GM23338 (cell line): ENCODE results near the gene INPP1. TPM values are rescaled to one million over a fixed set of nuclear protein-coding genes. Genes with fewer than 3 reads are reported as not detected.

Experiments used
- ATAC-seq: fragments of 200-7000 bp; cut with Tn5 transposase; 3 replicates; pipeline ENCODE4 v1.9.1; 2020
- DNase-seq: peaks from one replicate; pipeline ENCODE4 v3.0.0-alpha.2; 2015; ENCODE audit warnings: low spot score
- H2AFZ ChIP-seq: fragments of 200-600 bp; sonication (generic); 2 replicates; pipeline ENCODE4 v1.8.0; 2016; ENCODE audit warnings: antibody characterized with exemption, mild to moderate bottlenecking, moderate library complexity
- H3F3A ChIP-seq: fragments of 200-600 bp; sonication (generic); replicated peaks from 2 replicates; pipeline ENCODE4 v1.8.0; 2017; ENCODE audit warnings: antibody characterized with exemption, mixed run types, low read depth
- H3K27ac ChIP-seq: fragments of 200-600 bp; sonication (generic); 2 replicates; pipeline ENCODE4 v1.6.1; 2016; ENCODE audit warnings: low read depth
- H3K27me3 ChIP-seq: fragments of 200-600 bp; sonication (generic); 2 replicates; pipeline ENCODE4 v1.8.0; 2016; ENCODE audit warnings: mild to moderate bottlenecking, mixed run types, moderate library complexity; ENCODE audit not compliant: insufficient read depth
- H3K36me3 ChIP-seq: fragments of 200-600 bp; sonication (generic); 2 replicates; pipeline ENCODE4 v1.8.0; 2016; ENCODE audit warnings: mild to moderate bottlenecking; ENCODE audit not compliant: insufficient read depth
- H3K4me1 ChIP-seq: fragments of 200-600 bp; sonication (generic); 2 replicates; pipeline ENCODE4 v1.8.0; 2016; ENCODE audit warnings: mild to moderate bottlenecking, moderate library complexity; ENCODE audit not compliant: insufficient read depth
- H3K4me2 ChIP-seq: fragments of 200-600 bp; sonication (generic); 2 replicates; pipeline ENCODE4 v1.7.1; 2017; ENCODE audit warnings: mixed run types
- H3K4me3 ChIP-seq: fragments of 200-600 bp; sonication (generic); 2 replicates; pipeline ENCODE4 v1.6.1; 2016; ENCODE audit warnings: mixed run types
- H3K79me2 ChIP-seq: fragments of 200-600 bp; sonication (generic); replicated peaks from 2 replicates; pipeline ENCODE4 v1.8.0; 2017; ENCODE audit warnings: mild to moderate bottlenecking; ENCODE audit not compliant: insufficient read depth
- H3K9me2 ChIP-seq: fragments of 200-600 bp; sonication (generic); 2 replicates; pipeline ENCODE4 v1.8.0; 2017; ENCODE audit not compliant: insufficient read depth
- H4K20me1 ChIP-seq: fragments of 200-600 bp; sonication (generic); replicated peaks from 2 replicates; pipeline ENCODE4 v1.8.0; 2017; ENCODE audit warnings: mild to moderate bottlenecking; ENCODE audit not compliant: insufficient read depth
- H3K27ac Mint-ChIP-seq: 2 replicates; pipeline ENCODE4 v1.8.0; 2020; ENCODE audit warnings: inconsistent platforms, mild to moderate bottlenecking, moderate library complexity, mixed read lengths
- H3K27me3 Mint-ChIP-seq: 3 replicates; pipeline ENCODE4 v1.8.0; 2022; ENCODE audit warnings: low read depth, mild to moderate bottlenecking, moderate library complexity, mixed read lengths, inconsistent platforms; ENCODE audit not compliant: insufficient read depth, poor library complexity
- H3K36me3 Mint-ChIP-seq: 3 replicates; pipeline ENCODE4 v1.8.0; 2021; ENCODE audit warnings: low read depth, mild to moderate bottlenecking, inconsistent platforms, moderate library complexity, mixed read lengths
- H3K4me1 Mint-ChIP-seq: 3 replicates; pipeline ENCODE4 v1.8.0; 2020; ENCODE audit warnings: mild to moderate bottlenecking, inconsistent platforms, mixed read lengths
- H3K4me3 Mint-ChIP-seq: 3 replicates; pipeline ENCODE4 v1.8.0; 2021; ENCODE audit warnings: moderate library complexity, mild to moderate bottlenecking, inconsistent platforms, mixed read lengths
- H3K9me3 Mint-ChIP-seq: 3 replicates; pipeline ENCODE4 v1.8.0; 2020; ENCODE audit warnings: moderate library complexity, mild to moderate bottlenecking, inconsistent platforms, mixed read lengths
- CREB1 ChIP-seq: fragments of 250-450 bp; sonication (Bioruptor Pico); IDR thresholded peaks from 2 replicates; pipeline ENCODE4 v1.5.0; 2020; ENCODE audit warnings: low read depth, mild to moderate bottlenecking, moderate library complexity
- CTCF ChIP-seq, 2 experiments: fragments of 200-600 bp in 1 of 2; sonication (generic) in 1 of 2; conservative IDR thresholded peaks; 2 replicates each; pipeline versions ENCODE4 v1.5.1 to v1.6.1; 2016 to 2017; ENCODE audit warnings: antibody characterized with exemption in 2 of 2, low read depth in 2 of 2, mild to moderate bottlenecking in 2 of 2, moderate library complexity in 1 of 2
- EZH2 ChIP-seq: fragments of 200-600 bp; sonication (generic); IDR thresholded peaks from one replicate; pipeline ENCODE4 v1.8.0; 2017; ENCODE audit warnings: antibody characterized with exemption, mild to moderate bottlenecking, low read depth; ENCODE audit not compliant: unreplicated experiment
- EZH2phosphoT487 ChIP-seq: fragments of 200-600 bp; sonication (generic); IDR thresholded peaks from one replicate; pipeline ENCODE4 v1.8.1; 2018; ENCODE audit warnings: antibody characterized with exemption; ENCODE audit not compliant: unreplicated experiment
- JUNB ChIP-seq: IDR thresholded peaks from one replicate; pipeline ENCODE4 v1.6.1; 2016; ENCODE audit warnings: antibody characterized with exemption; ENCODE audit not compliant: unreplicated experiment
- NANOG ChIP-seq: IDR thresholded peaks from 2 replicates; pipeline ENCODE4 v1.6.1; 2016; ENCODE audit warnings: antibody characterized with exemption, borderline replicate concordance
- STAT1 ChIP-seq: IDR thresholded peaks from one replicate; pipeline ENCODE4 v1.6.1; 2016; ENCODE audit warnings: antibody characterized with exemption; ENCODE audit not compliant: unreplicated experiment
- polyA plus RNA-seq: library from polyadenylated mRNA; unstranded; fragments of >200 nt; fragmentation: Nextera tagmentation; extraction: Ambion mirVana; gene quantifications from 2 replicates; pipeline ENCODE4 v1.2.1, GENCODE V29; 2016
- total RNA-seq: library from RNA; depleted of rRNA; stranded (reverse); fragments of >200 nt; shearing (Covaris generic); gene quantifications from 2 replicates; pipeline ENCODE4 v1.2.3, GENCODE V29; 2014
- TF ChIP-seq, protein P1 (sequence below): IDR thresholded peaks from one replicate; pipeline ENCODE4 v1.6.1; 2018; ENCODE audit warnings: antibody characterized with exemption; ENCODE audit not compliant: unreplicated experiment
- TF ChIP-seq, protein P2 (sequence below): fragments of 250-450 bp; sonication (Bioruptor Pico); IDR thresholded peaks from 2 replicates; pipeline ENCODE4 v1.5.0; 2020; ENCODE audit warnings: mild to moderate bottlenecking, moderate library complexity

Gene INPP1
- total and polyA plus RNA-seq, 2 experiments from 2014 or later = 2.6 to 6.5 TPM

DNA sequence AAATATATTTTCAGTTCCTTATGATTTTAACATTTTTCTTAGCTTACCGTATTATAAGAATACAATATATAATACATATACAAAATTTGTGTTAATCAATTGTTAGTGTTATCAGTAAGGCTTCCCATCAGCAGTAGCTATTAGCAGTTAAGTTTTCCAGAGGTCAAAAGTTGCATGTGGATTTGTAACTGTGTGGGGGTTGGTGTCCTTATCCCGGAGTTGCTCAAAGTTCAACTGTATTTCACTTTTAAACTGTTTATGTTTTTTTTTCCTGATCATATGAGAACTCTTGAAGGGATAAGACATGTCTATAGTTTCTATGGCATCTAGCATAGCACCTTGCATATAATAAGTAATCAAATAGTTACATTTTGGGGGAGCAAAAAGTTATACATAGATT, 52.9 kb downstream of the INPP1 start (continued):
- TF ChIP-seq, protein P1, sequence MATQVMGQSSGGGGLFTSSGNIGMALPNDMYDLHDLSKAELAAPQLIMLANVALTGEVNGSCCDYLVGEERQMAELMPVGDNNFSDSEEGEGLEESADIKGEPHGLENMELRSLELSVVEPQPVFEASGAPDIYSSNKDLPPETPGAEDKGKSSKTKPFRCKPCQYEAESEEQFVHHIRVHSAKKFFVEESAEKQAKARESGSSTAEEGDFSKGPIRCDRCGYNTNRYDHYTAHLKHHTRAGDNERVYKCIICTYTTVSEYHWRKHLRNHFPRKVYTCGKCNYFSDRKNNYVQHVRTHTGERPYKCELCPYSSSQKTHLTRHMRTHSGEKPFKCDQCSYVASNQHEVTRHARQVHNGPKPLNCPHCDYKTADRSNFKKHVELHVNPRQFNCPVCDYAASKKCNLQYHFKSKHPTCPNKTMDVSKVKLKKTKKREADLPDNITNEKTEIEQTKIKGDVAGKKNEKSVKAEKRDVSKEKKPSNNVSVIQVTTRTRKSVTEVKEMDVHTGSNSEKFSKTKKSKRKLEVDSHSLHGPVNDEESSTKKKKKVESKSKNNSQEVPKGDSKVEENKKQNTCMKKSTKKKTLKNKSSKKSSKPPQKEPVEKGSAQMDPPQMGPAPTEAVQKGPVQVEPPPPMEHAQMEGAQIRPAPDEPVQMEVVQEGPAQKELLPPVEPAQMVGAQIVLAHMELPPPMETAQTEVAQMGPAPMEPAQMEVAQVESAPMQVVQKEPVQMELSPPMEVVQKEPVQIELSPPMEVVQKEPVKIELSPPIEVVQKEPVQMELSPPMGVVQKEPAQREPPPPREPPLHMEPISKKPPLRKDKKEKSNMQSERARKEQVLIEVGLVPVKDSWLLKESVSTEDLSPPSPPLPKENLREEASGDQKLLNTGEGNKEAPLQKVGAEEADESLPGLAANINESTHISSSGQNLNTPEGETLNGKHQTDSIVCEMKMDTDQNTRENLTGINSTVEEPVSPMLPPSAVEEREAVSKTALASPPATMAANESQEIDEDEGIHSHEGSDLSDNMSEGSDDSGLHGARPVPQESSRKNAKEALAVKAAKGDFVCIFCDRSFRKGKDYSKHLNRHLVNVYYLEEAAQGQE = no peak
- TF ChIP-seq EZH2phosphoT487 = no peak
- TF ChIP-seq CREB1 = no peak

DNA sequence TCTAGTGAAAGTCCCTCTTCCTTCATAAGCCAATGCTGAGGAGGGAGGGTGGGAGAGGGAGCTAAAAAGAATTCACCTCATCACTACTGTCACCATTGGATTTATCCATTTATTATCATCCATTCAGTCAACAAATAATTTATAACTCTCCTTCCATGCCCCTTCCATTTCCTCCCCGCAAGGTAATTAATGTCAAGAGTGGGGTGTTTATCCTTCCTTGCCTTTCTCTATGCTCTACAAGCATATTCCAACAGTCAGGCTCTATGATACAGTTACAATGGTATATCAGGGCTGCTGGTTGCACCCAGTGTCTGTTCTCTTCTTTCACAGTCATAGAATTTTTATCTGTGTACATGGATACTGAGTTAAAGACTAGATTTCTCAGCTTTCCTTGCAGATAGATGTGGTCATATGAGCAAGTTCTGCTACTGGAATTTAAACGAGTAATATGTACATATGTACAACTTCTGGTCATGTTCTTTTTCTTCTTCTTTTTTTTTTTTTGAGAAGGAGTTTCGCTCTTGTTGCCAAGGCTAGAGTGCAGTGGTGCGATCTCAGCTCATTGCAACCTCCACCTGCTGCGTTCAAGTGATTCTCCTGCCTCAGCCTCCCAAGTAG, 59.7 kb downstream of the INPP1 start:
- Mint-ChIP-seq H3K4me3 (no peak overlapping the region), H3K36me3 (no peaks in the 10 kb centered on the region), H3K4me1 (peaks cover 5% of the 10 kb centered on the region; the same call in 1 of the 3 replicates), H3K9me3 (no peaks in the 10 kb centered on the region), H3K27me3 (no peaks in the 10 kb centered on the region), H3K27ac (no peak overlapping the region)
- peaks cover 26% of the 10 kb centered on the region for H3K27me3 ChIP-seq
- H3K79me2 ChIP-seq = no peaks in the 10 kb centered on the region
- H3F3A ChIP-seq = no peaks in the 10 kb centered on the region
- no peak overlapping the region for H3K27ac ChIP-seq
- H3K4me2 ChIP-seq = no peak overlapping the region
- ATAC-seq = no peak
- H3K4me3 ChIP-seq = no peak overlapping the region
- H2AFZ ChIP-seq = no peak overlapping the region
- no peaks in the 10 kb centered on the region for H3K9me2 ChIP-seq
- H3K36me3 ChIP-seq = no peaks in the 10 kb centered on the region
- H4K20me1 ChIP-seq = no peaks in the 10 kb centered on the region
- DNase-seq = no peak
- H3K4me1 ChIP-seq = peaks cover 11% of the 10 kb centered on the region
- TF ChIP-seq NANOG (no peak), JUNB (no peak), EZH2phosphoT487 (no peak), CTCF (conservative IDR thresholded peaks at IDR 0.05; ENCODE audit: low read depth in 2 of 2) (no peak), STAT1 (no peak), EZH2 (no peak)
- TF ChIP-seq, protein P2, sequence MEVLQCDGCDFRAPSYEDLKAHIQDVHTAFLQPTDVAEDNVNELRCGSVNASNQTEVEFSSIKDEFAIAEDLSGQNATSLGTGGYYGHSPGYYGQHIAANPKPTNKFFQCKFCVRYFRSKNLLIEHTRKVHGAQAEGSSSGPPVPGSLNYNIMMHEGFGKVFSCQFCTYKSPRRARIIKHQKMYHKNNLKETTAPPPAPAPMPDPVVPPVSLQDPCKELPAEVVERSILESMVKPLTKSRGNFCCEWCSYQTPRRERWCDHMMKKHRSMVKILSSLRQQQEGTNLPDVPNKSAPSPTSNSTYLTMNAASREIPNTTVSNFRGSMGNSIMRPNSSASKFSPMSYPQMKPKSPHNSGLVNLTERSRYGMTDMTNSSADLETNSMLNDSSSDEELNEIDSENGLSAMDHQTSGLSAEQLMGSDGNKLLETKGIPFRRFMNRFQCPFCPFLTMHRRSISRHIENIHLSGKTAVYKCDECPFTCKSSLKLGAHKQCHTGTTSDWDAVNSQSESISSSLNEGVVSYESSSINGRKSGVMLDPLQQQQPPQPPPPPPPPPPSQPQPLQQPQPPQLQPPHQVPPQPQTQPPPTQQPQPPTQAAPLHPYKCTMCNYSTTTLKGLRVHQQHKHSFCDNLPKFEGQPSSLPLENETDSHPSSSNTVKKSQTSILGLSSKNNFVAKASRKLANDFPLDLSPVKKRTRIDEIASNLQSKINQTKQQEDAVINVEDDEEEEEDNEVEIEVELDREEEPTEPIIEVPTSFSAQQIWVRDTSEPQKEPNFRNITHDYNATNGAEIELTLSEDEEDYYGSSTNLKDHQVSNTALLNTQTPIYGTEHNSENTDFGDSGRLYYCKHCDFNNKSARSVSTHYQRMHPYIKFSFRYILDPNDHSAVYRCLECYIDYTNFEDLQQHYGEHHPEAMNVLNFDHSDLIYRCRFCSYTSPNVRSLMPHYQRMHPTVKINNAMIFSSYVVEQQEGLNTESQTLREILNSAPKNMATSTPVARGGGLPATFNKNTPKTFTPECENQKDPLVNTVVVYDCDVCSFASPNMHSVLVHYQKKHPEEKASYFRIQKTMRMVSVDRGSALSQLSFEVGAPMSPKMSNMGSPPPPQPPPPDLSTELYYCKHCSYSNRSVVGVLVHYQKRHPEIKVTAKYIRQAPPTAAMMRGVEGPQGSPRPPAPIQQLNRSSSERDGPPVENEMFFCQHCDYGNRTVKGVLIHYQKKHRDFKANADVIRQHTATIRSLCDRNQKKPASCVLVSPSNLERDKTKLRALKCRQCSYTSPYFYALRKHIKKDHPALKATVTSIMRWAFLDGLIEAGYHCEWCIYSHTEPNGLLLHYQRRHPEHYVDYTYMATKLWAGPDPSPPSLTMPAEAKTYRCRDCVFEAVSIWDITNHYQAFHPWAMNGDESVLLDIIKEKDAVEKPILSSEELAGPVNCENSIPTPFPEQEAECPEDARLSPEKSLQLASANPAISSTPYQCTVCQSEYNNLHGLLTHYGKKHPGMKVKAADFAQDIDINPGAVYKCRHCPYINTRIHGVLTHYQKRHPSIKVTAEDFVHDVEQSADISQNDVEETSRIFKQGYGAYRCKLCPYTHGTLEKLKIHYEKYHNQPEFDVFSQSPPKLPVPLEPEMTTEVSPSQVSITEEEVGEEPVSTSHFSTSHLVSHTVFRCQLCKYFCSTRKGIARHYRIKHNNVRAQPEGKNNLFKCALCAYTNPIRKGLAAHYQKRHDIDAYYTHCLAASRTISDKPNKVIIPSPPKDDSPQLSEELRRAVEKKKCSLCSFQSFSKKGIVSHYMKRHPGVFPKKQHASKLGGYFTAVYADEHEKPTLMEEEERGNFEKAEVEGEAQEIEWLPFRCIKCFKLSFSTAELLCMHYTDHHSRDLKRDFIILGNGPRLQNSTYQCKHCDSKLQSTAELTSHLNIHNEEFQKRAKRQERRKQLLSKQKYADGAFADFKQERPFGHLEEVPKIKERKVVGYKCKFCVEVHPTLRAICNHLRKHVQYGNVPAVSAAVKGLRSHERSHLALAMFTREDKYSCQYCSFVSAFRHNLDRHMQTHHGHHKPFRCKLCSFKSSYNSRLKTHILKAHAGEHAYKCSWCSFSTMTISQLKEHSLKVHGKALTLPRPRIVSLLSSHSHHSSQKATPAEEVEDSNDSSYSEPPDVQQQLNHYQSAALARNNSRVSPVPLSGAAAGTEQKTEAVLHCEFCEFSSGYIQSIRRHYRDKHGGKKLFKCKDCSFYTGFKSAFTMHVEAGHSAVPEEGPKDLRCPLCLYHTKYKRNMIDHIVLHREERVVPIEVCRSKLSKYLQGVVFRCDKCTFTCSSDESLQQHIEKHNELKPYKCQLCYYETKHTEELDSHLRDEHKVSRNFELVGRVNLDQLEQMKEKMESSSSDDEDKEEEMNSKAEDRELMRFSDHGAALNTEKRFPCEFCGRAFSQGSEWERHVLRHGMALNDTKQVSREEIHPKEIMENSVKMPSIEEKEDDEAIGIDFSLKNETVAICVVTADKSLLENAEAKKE (CRISPR knock-in tag) = no peak
- TF ChIP-seq, protein P1 = no peak
